Suprapubic skin (tissue), 4 donors: Measurements from ENCODE around the gene DTD2. TPM values are rescaled to one million over a fixed set of nuclear protein-coding genes. Genes with fewer than 3 reads are reported as not detected.

Experiments
- DNase-seq, 2 donors: peaks; one replicate each; pipeline ENCODE4 v3.0.0-alpha.2; 2019; ENCODE audit warnings: low spot score in 2 of 2
- H3K27ac ChIP-seq: fragments of 200-600 bp; sonication (generic); one replicate; pipeline ENCODE4 v1.5.1; 2019
- H3K27me3 ChIP-seq: fragments of 200-600 bp; sonication (generic); one replicate; pipeline ENCODE4 v1.5.1; 2019
- H3K36me3 ChIP-seq: fragments of 200-600 bp; sonication (generic); one replicate; pipeline ENCODE4 v1.5.1; 2019
- H3K4me1 ChIP-seq: fragments of 200-600 bp; sonication (generic); one replicate; pipeline ENCODE4 v1.5.1; 2019
- H3K4me3 ChIP-seq: fragments of 200-600 bp; sonication (generic); one replicate; pipeline ENCODE4 v1.5.1; 2019; ENCODE audit warnings: mild to moderate bottlenecking
- H3K9me3 ChIP-seq: fragments of 200-600 bp; sonication (generic); one replicate; pipeline ENCODE4 v1.5.1; 2019
- EP300 ChIP-seq: sonication (generic); formaldehyde crosslinking; IDR thresholded peaks from one replicate; pipeline ENCODE4 v1.6.1; 2017; ENCODE audit warnings: antibody characterized with exemption
- POLR2A ChIP-seq, 2 donors: fragments of 450-650 bp; IDR thresholded peaks; one replicate each; pipeline ENCODE4 v1.6.1; 2017; ENCODE audit warnings: antibody characterized with exemption in 2 of 2, mild to moderate bottlenecking in 2 of 2, moderate library complexity in 2 of 2
- POLR2AphosphoS5 ChIP-seq, 3 donors: sonication (generic); formaldehyde crosslinking; IDR thresholded peaks; one replicate each; pipeline ENCODE4 v1.6.1; 2017; ENCODE audit warnings: antibody characterized with exemption in 3 of 3
- WGBS: methylation state at CpG from one replicate; pipeline ENCODE4 v1.1.5; 2018; 5-methylcytosine and 5-hydroxymethylcytosine counted together
- total RNA-seq, 4 donors: library from RNA; depleted of rRNA; stranded (reverse); fragments of >200 nt; gene quantifications; one replicate each; pipeline ENCODE4 v1.1.0, GENCODE V29; 2016
- TF ChIP-seq, protein P1 (sequence below), 2 donors: fragments of 200-600 bp in 1 of 2; fragments of 450-650 bp in 1 of 2; sonication (generic) in 1 of 2; IDR thresholded peaks; one replicate each; pipeline ENCODE4 v1.5.1; 2016 to 2019; ENCODE audit warnings: antibody characterized with exemption in 2 of 2, mild to moderate bottlenecking in 1 of 2, moderate library complexity in 1 of 2

Gene DTD2
- total RNA-seq, 4 donors from 2014 or later = 21.4 to 34.9 (median 24.8) TPM

DNA sequence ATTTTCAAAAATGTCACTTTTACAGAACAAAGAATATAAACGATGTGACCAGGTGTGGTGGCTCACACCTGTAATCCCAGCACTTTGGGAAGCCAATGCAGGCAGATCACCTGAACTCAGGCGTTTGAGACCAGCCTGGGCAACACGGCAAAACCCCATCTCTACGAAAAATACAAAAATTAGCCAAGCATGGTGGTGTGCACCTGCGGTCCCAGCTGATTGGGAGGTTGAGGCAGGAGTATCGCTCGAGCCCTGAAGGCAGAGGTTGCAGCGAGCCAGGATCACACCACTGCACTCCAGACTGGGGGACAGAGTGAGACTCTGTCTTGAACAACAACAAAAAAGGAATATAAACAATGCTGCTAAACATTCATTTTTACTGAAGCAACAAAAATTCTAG is 52.2 kb downstream of the DTD2 start:
- no peak overlapping the region for H3K4me3 ChIP-seq
- 88% methylated on average over 8 of the region's 8 CpGs for WGBS
- H3K27ac ChIP-seq = no peak overlapping the region
- DNase-seq = no peak
- H3K36me3 ChIP-seq = peaks cover 6% of the 10 kb centered on the region
- no peaks in the 10 kb centered on the region for H3K9me3 ChIP-seq
- H3K4me1 ChIP-seq = peaks cover 2% of the 10 kb centered on the region
- no peaks in the 10 kb centered on the region for H3K27me3 ChIP-seq
- TF ChIP-seq, protein P1, sequence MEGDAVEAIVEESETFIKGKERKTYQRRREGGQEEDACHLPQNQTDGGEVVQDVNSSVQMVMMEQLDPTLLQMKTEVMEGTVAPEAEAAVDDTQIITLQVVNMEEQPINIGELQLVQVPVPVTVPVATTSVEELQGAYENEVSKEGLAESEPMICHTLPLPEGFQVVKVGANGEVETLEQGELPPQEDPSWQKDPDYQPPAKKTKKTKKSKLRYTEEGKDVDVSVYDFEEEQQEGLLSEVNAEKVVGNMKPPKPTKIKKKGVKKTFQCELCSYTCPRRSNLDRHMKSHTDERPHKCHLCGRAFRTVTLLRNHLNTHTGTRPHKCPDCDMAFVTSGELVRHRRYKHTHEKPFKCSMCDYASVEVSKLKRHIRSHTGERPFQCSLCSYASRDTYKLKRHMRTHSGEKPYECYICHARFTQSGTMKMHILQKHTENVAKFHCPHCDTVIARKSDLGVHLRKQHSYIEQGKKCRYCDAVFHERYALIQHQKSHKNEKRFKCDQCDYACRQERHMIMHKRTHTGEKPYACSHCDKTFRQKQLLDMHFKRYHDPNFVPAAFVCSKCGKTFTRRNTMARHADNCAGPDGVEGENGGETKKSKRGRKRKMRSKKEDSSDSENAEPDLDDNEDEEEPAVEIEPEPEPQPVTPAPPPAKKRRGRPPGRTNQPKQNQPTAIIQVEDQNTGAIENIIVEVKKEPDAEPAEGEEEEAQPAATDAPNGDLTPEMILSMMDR (IDR thresholded peaks at IDR 0.05) = no peak

DNA sequence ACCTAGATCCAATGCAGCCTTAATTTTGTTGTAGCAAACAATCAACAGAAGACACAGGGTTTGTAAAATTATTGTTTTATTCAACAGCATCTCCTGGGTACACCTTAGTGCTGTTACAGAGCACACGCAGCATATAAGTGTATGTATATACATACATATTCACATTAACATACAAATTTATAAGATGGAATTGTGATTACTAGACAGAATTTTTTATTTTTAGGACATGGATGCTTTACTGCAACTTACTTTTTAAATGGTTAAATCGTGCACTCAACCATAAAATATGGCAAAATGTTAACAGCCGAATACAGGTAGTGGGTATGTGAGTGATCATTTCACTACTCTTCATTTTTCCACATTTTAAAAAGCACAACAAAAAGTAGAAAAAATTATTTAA is 53.6 kb downstream of the DTD2 start:
- H3K4me1 ChIP-seq = peaks cover 2% of the 10 kb centered on the region
- WGBS = 97% methylated on average over 3 of the region's 3 CpGs
- no peak for DNase-seq
- H3K36me3 ChIP-seq = peaks cover 13% of the 10 kb centered on the region
- no peaks in the 10 kb centered on the region for H3K9me3 ChIP-seq
- TF ChIP-seq EP300 = no peak
- no peak for TF ChIP-seq POLR2AphosphoS5 (IDR thresholded peaks at IDR 0.05)
- no peak for TF ChIP-seq POLR2A (IDR thresholded peaks at IDR 0.05)
- TF ChIP-seq, protein P1 (IDR thresholded peaks at IDR 0.05) = no peak
- H3K27ac ChIP-seq = no peak overlapping the region
- H3K4me3 ChIP-seq = no peak overlapping the region
- H3K27me3 ChIP-seq = no peaks in the 10 kb centered on the region

DNA sequence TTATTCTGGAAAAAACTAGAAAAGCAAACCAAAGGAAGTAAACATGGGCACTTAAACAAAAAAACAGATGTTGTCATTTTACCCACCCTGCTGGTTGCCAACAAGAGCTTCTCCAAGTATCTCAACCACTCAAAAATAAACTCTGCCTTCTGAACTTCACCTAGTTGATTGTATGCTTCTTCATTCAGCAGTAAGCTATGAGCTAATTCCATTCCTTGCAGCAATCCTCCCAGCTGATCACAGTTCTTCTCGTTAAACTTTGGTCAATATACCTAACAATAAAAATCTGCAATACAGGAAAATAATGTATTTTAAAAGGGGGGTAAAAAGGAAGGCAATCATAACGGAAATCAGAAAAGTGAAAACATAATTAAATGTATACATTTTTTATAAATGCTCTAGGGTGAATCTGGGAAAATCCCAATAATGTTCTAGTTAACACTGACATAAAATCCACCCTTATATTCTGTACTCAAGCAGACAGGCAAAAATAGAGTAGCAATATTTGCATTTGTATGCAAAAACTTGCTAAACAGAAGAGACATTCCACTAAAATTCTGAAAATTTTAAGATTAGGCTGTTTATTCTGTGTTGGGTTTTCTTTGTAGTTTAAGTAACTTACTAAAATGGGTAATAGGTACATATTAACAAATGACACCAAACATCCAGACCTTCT is 54.4 kb downstream of the DTD2 start:
- Histone ChIP-seq H3K27ac (no peak overlapping the region), H3K4me1 (peaks cover 2% of the 10 kb centered on the region), H3K27me3 (no peaks in the 10 kb centered on the region), H3K9me3 (no peaks in the 10 kb centered on the region), H3K4me3 (no peak overlapping the region), H3K36me3 (peaks cover 21% of the 10 kb centered on the region)
- DNase-seq = no peak
- TF ChIP-seq POLR2AphosphoS5 (IDR thresholded peaks at IDR 0.05) (no peak), POLR2A (IDR thresholded peaks at IDR 0.05) (no peak), EP300 (no peak)
- TF ChIP-seq, protein P1 (IDR thresholded peaks at IDR 0.05) = no peak
- 54% methylated on average over 2 of the region's 2 CpGs for WGBS

GRCh38 chr14:31401369-31401932 is 55.9 kb downstream of the DTD2 start:
- no peak for DNase-seq
- peaks cover 24% of the 10 kb centered on the region for H3K36me3 ChIP-seq
- no peaks in the 10 kb centered on the region for H3K27me3 ChIP-seq
- WGBS = 98% methylated on average over 3 of the region's 3 CpGs
- H3K4me3 ChIP-seq = no peak overlapping the region
- no peaks in the 10 kb centered on the region for H3K9me3 ChIP-seq
- H3K27ac ChIP-seq = no peak overlapping the region
- peaks cover 2% of the 10 kb centered on the region for H3K4me1 ChIP-seq
- no peak for TF ChIP-seq POLR2A (IDR thresholded peaks at IDR 0.05)
- no peak for TF ChIP-seq POLR2AphosphoS5 (IDR thresholded peaks at IDR 0.05)
- TF ChIP-seq, protein P1 (IDR thresholded peaks at IDR 0.05) = no peak
- TF ChIP-seq EP300 = no peak

DNA sequence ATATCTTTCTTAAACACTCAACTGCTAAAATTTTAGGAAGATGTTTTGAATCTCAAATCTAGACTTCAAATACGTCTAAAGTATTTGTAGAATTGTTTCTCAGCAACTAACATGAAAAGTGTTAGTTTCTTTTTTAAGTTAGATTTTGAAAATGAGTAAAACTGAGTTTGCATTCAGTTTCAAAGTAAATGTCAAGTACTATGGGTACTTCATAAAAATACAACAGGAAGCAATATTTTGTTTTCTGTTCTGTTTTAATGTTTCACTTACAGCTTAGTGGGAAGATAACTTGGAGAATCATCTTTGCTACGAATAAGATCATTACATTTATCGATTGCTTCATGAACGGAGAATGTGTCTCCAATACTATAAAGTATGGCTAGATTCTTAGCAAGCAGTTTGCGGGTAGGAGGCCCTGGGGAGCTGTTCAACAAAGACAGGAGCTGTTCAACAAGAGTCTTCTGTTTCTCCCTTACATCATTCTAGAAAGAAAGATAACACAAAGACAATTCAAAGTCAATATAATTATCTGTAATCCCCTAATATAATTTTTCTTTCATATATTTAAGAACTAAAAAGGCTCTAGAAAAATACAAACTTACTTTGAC is 57.2 kb downstream of the DTD2 start:
- 85% methylated on average over 5 of the region's 5 CpGs for WGBS
- Histone ChIP-seq H3K36me3 (peaks cover 32% of the 10 kb centered on the region), H3K27me3 (no peaks in the 10 kb centered on the region), H3K4me1 (peaks cover 2% of the 10 kb centered on the region), H3K27ac (no peak overlapping the region), H3K4me3 (no peak overlapping the region), H3K9me3 (no peaks in the 10 kb centered on the region)
- DNase-seq = no peak
- TF ChIP-seq EP300 (no peak), POLR2A (IDR thresholded peaks at IDR 0.05) (no peak), POLR2AphosphoS5 (IDR thresholded peaks at IDR 0.05) (no peak)
- TF ChIP-seq, protein P1 (IDR thresholded peaks at IDR 0.05) = no peak
